ENCODE measurements around the gene PCBP3. TPM values are rescaled to one million over a fixed set of nuclear protein-coding genes. Genes with fewer than 3 reads are reported as not detected.
"Not testable (repeated sequence)": the region's sequence is repeated elsewhere in the genome, so short reads cannot be mapped to it uniquely, and the experiment has no call there.

Gene PCBP3
- total and polyA plus RNA-seq, 2 donors from 2014 or later = 2.3 to 5.4 TPM

GRCh38 chr21:45644041-45644906 is 749 bp downstream of the PCBP3 start:
- TF ChIP-seq CTCF (IDR thresholded peaks at IDR 0.05; ENCODE audit: borderline replicate concordance, extremely low read depth, insufficient read depth) = no peak
- peaks cover 0 to 3% (median 0%) of the 10 kb centered on the region in 3 donors for H3K9me3 ChIP-seq (ENCODE audit: control insufficient read depth in 2 of 3, insufficient read depth in 1 of 3, low read length in 3 of 3)
- no peaks in the 10 kb centered on the region for H3K36me3 ChIP-seq (ENCODE audit: control insufficient read depth in 2 of 3, insufficient read depth in 3 of 3, low read length in 3 of 3)
- peaks cover 7% of the 10 kb centered on the region for H3K27me3 ChIP-seq (ENCODE audit: control insufficient read depth, insufficient read depth, low read length)
- DNase-seq (peak in 1 of 5 donors; percentile 64), FAIRE-seq (no peak)
- H3K4me1 ChIP-seq (ENCODE audit: control insufficient read depth in 2 of 3, insufficient read depth in 2 of 3, low read depth in 1 of 3, low read length in 3 of 3) = peaks cover 0 to 2% (median 0%) of the 10 kb centered on the region in 3 donors
- no peak overlapping the region for H3K9ac ChIP-seq (ENCODE audit: low read length in 3 of 3)
- no peak overlapping the region for H3K27ac ChIP-seq (ENCODE audit: low read depth in 2 of 2, low read length in 2 of 2)
- intact Hi-C loops (cut with DNase I) = no loop called here
- no peak overlapping the region for H3K4me3 ChIP-seq (ENCODE audit: low read length in 3 of 3)

- H3K36me3 ChIP-seq (ENCODE audit: control insufficient read depth in 2 of 3, insufficient read depth in 3 of 3, low read length in 3 of 3) = no peaks in the 10 kb centered on the region
- no peaks in the 10 kb centered on the region for H3K9me3 ChIP-seq (ENCODE audit: control insufficient read depth in 2 of 3, insufficient read depth in 1 of 3, low read length in 3 of 3)
- H3K4me1 ChIP-seq (ENCODE audit: control insufficient read depth in 2 of 3, insufficient read depth in 2 of 3, low read depth in 1 of 3, low read length in 3 of 3) = no peaks in the 10 kb centered on the region
- FAIRE-seq (no peak), DNase-seq (no peak)
- H3K27me3 ChIP-seq (ENCODE audit: control insufficient read depth, insufficient read depth, low read length) = no peaks in the 10 kb centered on the region
- no peak overlapping the region for H3K27ac ChIP-seq (ENCODE audit: low read depth in 2 of 2, low read length in 2 of 2)
- no peak overlapping the region for H3K4me3 ChIP-seq (ENCODE audit: low read length in 3 of 3)
- TF ChIP-seq CTCF (IDR thresholded peaks at IDR 0.05; ENCODE audit: borderline replicate concordance, extremely low read depth, insufficient read depth) = no peak
- intact Hi-C loops (cut with DNase I) = no loop called here
- no peak overlapping the region for H3K9ac ChIP-seq (ENCODE audit: low read length in 3 of 3)
These were observed 8.4 kb downstream of the PCBP3 start for GRCh38 chr21:45651921-45652320.

GRCh38 chr21:45655124-45655523 is 11.6 kb downstream of the PCBP3 start:
- no peaks in the 10 kb centered on the region for H3K36me3 ChIP-seq (ENCODE audit: control insufficient read depth in 2 of 3, insufficient read depth in 3 of 3, low read length in 3 of 3)
- no peak overlapping the region for H3K27ac ChIP-seq (ENCODE audit: low read depth in 2 of 2, low read length in 2 of 2)
- no peak for TF ChIP-seq CTCF (IDR thresholded peaks at IDR 0.05; ENCODE audit: borderline replicate concordance, extremely low read depth, insufficient read depth)
- no peaks in the 10 kb centered on the region for H3K27me3 ChIP-seq (ENCODE audit: control insufficient read depth, insufficient read depth, low read length)
- DNase-seq = no peak
- H3K9me3 ChIP-seq (ENCODE audit: control insufficient read depth in 2 of 3, insufficient read depth in 1 of 3, low read length in 3 of 3) = no peaks in the 10 kb centered on the region
- intact Hi-C loops (cut with DNase I) = no loop called here
- H3K4me3 ChIP-seq (ENCODE audit: low read length in 3 of 3) = no peak overlapping the region
- FAIRE-seq = no peak
- H3K9ac ChIP-seq (ENCODE audit: low read length in 3 of 3) = no peak overlapping the region
- H3K4me1 ChIP-seq (ENCODE audit: control insufficient read depth in 2 of 3, insufficient read depth in 2 of 3, low read depth in 1 of 3, low read length in 3 of 3) = no peaks in the 10 kb centered on the region

GRCh38 chr21:45656114-45656513 is 12.6 kb downstream of the PCBP3 start:
- H3K4me3 ChIP-seq (ENCODE audit: low read length in 3 of 3); H3K9me3 ChIP-seq (ENCODE audit: control insufficient read depth in 2 of 3, insufficient read depth in 1 of 3, low read length in 3 of 3); DNase-seq; H3K27me3 ChIP-seq (ENCODE audit: control insufficient read depth, insufficient read depth, low read length); intact Hi-C loops (cut with DNase I); H3K36me3 ChIP-seq (ENCODE audit: control insufficient read depth in 2 of 3, insufficient read depth in 3 of 3, low read length in 3 of 3); H3K27ac ChIP-seq (ENCODE audit: low read depth in 2 of 2, low read length in 2 of 2); H3K4me1 ChIP-seq (ENCODE audit: control insufficient read depth in 2 of 3, insufficient read depth in 2 of 3, low read depth in 1 of 3, low read length in 3 of 3); H3K9ac ChIP-seq (ENCODE audit: low read length in 3 of 3); FAIRE-seq: not testable (repeated sequence)

GRCh38 chr21:45661913-45662622 is 18.5 kb downstream of the PCBP3 start:
- DNase-seq; H3K4me1 ChIP-seq (ENCODE audit: control insufficient read depth in 2 of 3, insufficient read depth in 2 of 3, low read depth in 1 of 3, low read length in 3 of 3); H3K27me3 ChIP-seq (ENCODE audit: control insufficient read depth, insufficient read depth, low read length); H3K4me3 ChIP-seq (ENCODE audit: low read length in 3 of 3); H3K9me3 ChIP-seq (ENCODE audit: control insufficient read depth in 2 of 3, insufficient read depth in 1 of 3, low read length in 3 of 3); H3K9ac ChIP-seq (ENCODE audit: low read length in 3 of 3); H3K36me3 ChIP-seq (ENCODE audit: control insufficient read depth in 2 of 3, insufficient read depth in 3 of 3, low read length in 3 of 3); intact Hi-C loops (cut with DNase I); H3K27ac ChIP-seq (ENCODE audit: low read depth in 2 of 2, low read length in 2 of 2): not testable (repeated sequence)
- peak; percentile 50 for FAIRE-seq

Measured in kidney (tissue), 14 donors.